Glutamatergic neuron (in vitro differentiated cells): Measurements from ENCODE around the gene SMIM5. TPM values are rescaled to one million over a fixed set of nuclear protein-coding genes. Genes with fewer than 3 reads are reported as not detected.
A peak's percentile ranks its signal among the peaks of the same experiment; 100 is the strongest.

Experiments used
- DNase-seq: peaks from one replicate; pipeline ENCODE4 v3.0.0; 2022
- H3K27ac Mint-ChIP-seq: one replicate; pipeline ENCODE4 v1.8.0; 2020; ENCODE audit warnings: mild to moderate bottlenecking, mixed read lengths, inconsistent platforms; ENCODE audit not compliant: unreplicated experiment
- H3K27me3 Mint-ChIP-seq: one replicate; pipeline ENCODE4 v1.8.0; 2020; ENCODE audit warnings: mild to moderate bottlenecking, moderate library complexity, mixed read lengths, inconsistent platforms; ENCODE audit not compliant: unreplicated experiment
- H3K36me3 Mint-ChIP-seq: one replicate; pipeline ENCODE4 v1.8.0; 2020; ENCODE audit warnings: mild to moderate bottlenecking, mixed read lengths, inconsistent platforms; ENCODE audit not compliant: unreplicated experiment
- H3K4me1 Mint-ChIP-seq: one replicate; pipeline ENCODE4 v1.8.0; 2020; ENCODE audit warnings: mild to moderate bottlenecking, low read depth, mixed read lengths, inconsistent platforms; ENCODE audit not compliant: unreplicated experiment
- H3K4me3 Mint-ChIP-seq: one replicate; pipeline ENCODE4 v1.8.0; 2020; ENCODE audit warnings: mild to moderate bottlenecking, mixed read lengths, inconsistent platforms; ENCODE audit not compliant: unreplicated experiment
- H3K9me3 Mint-ChIP-seq: one replicate; pipeline ENCODE4 v1.8.0; 2020; ENCODE audit warnings: mild to moderate bottlenecking, moderate library complexity, mixed read lengths, inconsistent platforms; ENCODE audit not compliant: unreplicated experiment
- total RNA-seq: library from RNA; stranded (reverse); fragmentation: NEBNext Ultra II Directional; extraction: Animal tissue kit (Norgen Biotek cat#: 25700); gene quantifications from one replicate; pipeline ENCODE4 v1.2.1, GENCODE V29; 2021; ENCODE audit not compliant: unreplicated experiment
- TF ChIP-seq, protein P1 (sequence below): fragments of 200-600 bp; sonication (generic); IDR thresholded peaks from one replicate; pipeline ENCODE4 v1.5.0; 2021; ENCODE audit not compliant: partially characterized antibody, unreplicated experiment

SMIM5 gene
- total RNA-seq, 1 donor from 2014 or later, result 0.20 TPM

DNA sequence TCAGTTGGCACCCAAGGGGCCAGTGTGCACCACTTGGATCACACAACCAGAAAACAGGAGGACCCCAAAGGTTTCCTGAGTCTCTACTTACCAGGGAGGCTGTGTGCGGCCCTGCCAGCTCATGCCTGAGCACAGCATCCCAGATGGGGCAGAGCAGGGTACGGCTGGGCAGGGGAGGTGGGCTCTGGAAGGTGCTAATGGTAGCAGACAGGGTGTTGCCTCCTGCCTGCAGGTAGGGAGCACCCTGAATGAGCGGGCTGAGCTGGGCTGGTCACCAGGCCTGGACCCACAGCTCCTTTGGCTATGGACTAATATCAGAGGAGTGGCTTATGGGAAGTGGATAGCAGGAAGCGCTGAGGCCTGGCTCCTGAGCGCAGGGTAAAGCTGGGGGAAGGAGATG, 19.1 kb downstream of the SMIM5 start:
- no peaks in the 10 kb centered on the region for H3K27me3 Mint-ChIP-seq
- no peak for DNase-seq
- no peaks in the 10 kb centered on the region for H3K4me1 Mint-ChIP-seq
- no peaks in the 10 kb centered on the region for H3K36me3 Mint-ChIP-seq
- TF ChIP-seq, protein P1, sequence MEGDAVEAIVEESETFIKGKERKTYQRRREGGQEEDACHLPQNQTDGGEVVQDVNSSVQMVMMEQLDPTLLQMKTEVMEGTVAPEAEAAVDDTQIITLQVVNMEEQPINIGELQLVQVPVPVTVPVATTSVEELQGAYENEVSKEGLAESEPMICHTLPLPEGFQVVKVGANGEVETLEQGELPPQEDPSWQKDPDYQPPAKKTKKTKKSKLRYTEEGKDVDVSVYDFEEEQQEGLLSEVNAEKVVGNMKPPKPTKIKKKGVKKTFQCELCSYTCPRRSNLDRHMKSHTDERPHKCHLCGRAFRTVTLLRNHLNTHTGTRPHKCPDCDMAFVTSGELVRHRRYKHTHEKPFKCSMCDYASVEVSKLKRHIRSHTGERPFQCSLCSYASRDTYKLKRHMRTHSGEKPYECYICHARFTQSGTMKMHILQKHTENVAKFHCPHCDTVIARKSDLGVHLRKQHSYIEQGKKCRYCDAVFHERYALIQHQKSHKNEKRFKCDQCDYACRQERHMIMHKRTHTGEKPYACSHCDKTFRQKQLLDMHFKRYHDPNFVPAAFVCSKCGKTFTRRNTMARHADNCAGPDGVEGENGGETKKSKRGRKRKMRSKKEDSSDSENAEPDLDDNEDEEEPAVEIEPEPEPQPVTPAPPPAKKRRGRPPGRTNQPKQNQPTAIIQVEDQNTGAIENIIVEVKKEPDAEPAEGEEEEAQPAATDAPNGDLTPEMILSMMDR, result no peak
- H3K4me3 Mint-ChIP-seq, result no peak overlapping the region
- no peak overlapping the region for H3K27ac Mint-ChIP-seq
- peaks cover 3% of the 10 kb centered on the region for H3K9me3 Mint-ChIP-seq

DNA sequence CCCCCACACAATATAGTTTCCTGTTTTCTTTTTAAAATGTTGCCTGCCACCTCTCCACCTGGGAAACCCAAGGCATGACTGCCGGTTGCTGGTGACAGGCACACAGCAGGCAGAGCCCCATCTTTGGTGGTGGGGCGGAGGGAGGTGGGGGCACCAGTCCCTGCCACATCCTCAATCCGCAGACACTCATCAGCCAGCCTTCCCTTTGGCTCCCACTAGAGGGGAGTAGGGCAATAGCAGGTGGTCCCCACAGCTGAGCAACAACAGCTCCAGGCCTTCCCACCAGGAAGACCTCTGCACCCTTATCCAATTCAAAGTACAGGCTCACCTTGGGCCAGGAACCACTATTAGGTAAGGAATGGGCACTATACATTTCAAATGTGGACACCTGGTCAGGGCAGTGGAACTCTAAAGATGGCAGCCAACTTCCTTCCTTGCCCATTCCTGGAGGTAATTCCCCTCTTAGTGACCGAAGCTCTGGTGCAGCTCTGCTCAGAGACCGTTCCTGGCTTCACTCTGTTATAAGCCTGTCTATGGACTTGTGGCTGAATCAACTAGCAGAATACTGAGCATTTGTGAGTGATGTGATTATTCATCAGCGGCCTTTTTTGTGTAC, 19.8 kb downstream of the SMIM5 start:
- H3K27ac Mint-ChIP-seq, result no peak overlapping the region
- H3K36me3 Mint-ChIP-seq, result no peaks in the 10 kb centered on the region
- TF ChIP-seq, protein P1, result peak; percentile 78
- no peaks in the 10 kb centered on the region for H3K4me1 Mint-ChIP-seq
- no peaks in the 10 kb centered on the region for H3K27me3 Mint-ChIP-seq
- no peak overlapping the region for H3K4me3 Mint-ChIP-seq
- H3K9me3 Mint-ChIP-seq, result peaks cover 2% of the 10 kb centered on the region
- DNase-seq, result peak; percentile 67

DNA sequence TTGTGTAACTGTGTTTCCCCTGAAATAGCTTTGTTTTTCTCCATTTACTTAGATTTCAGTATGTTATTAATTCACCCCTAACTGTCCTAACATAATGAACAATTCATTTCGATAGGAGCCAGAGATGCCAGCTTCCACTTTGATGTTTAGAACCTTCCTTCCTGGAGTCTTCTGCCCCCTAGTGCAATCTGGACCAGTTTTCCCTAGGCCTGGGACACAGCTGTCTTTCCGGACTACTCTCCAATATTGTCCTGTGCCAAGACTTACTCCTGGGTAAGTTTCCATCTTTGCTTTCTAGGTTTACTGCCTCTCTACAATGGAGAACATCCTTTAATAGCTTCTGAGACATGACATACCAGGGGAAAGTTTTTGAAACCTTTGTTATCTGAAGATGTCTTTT, 20.9 kb downstream of the SMIM5 start:
- Mint-ChIP-seq H3K27me3 (no peaks in the 10 kb centered on the region), H3K36me3 (no peaks in the 10 kb centered on the region), H3K9me3 (no peaks in the 10 kb centered on the region), H3K27ac (no peak overlapping the region), H3K4me3 (no peak overlapping the region), H3K4me1 (no peaks in the 10 kb centered on the region)
- DNase-seq, result no peak
- TF ChIP-seq, protein P1, result no peak

DNA sequence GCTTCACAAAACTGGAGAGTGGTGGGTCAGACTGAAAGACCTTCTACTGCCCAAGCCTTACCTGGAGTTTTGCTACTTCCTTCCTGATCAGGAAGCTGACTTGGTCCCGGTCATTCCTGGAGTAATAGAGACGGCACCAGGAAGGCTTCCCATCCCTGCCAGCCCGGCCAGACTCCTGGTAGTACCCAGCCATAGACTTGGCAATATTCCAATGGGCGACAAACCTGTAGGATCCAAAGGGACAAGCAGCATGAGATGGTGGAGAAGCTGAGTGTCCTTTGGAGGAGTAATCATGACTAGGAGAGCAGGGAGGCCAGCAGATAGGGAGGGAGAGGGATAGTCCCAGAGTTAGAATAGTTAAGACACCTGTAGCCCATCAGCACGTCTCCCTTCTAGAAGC, 25.0 kb downstream of the SMIM5 start:
- no peak for DNase-seq
- Mint-ChIP-seq H3K9me3 (no peaks in the 10 kb centered on the region), H3K36me3 (no peaks in the 10 kb centered on the region), H3K4me3 (no peak overlapping the region), H3K27ac (no peak overlapping the region), H3K27me3 (no peaks in the 10 kb centered on the region), H3K4me1 (no peaks in the 10 kb centered on the region)
- TF ChIP-seq, protein P1, result no peak

DNA sequence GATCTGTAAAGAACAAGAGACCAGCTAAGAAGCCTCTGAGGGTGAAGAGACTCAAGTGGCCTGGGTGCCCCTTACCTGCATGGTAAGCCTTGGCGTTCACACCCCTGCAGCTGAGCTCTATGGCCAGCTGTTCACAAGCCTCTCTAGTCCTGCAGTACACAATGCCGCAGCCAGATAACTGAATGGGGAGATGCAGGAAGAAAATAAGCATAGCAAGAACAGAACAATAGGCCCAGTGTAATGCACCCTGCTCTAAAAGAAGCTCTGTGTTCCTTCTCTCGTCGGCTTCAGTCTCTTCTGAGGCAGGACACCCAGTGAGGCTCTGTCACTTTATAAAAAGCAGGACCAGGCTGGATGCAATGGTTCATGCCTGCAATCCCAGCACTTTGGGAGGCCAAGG, 28.3 kb downstream of the SMIM5 start:
- Mint-ChIP-seq H3K4me3 (no peak overlapping the region), H3K36me3 (no peaks in the 10 kb centered on the region), H3K4me1 (peaks cover 6% of the 10 kb centered on the region), H3K27me3 (no peaks in the 10 kb centered on the region), H3K9me3 (no peaks in the 10 kb centered on the region), H3K27ac (no peak overlapping the region)
- DNase-seq, result no peak
- TF ChIP-seq, protein P1, result no peak
